Measurements from ENCODE around the gene WHRN. TPM values are rescaled to one million over a fixed set of nuclear protein-coding genes. Genes with fewer than 3 reads are reported as not detected.

Gene WHRN
- total RNA-seq, result 2.1 and 3.7 TPM in 2 replicates

GRCh38 chr9:114505187-114506081, at the start of gene WHRN:
TSS of gene WHRN (minus strand) at chr9:114505473. CDS start at chr9:114504801, 672 bp downstream.

GRCh38 chr9:114387680-114388356, 117.5 kb downstream of the WHRN start, which contains the start of gene AKNA:
TSS of gene AKNA (minus strand) at chr9:114387982. CDS start at chr9:114381333, 6,649 bp downstream.

Other genes starting within 250 kb of the WHRN start
- gene ORM1, start 182.4 kb downstream of the WHRN start, total RNA-seq, result not detected in 2 replicates
- gene ORM2, start 175.6 kb downstream of the WHRN start, total RNA-seq, result not detected in 2 replicates
- gene AKNA, start 117.5 kb downstream of the WHRN start, total RNA-seq, result 4.2 and 4.9 TPM in 2 replicates
- gene ATP6V1G1, start 82.3 kb upstream of the WHRN start, total RNA-seq, result 135 and 149 TPM in 2 replicates
- gene TMEM268, start 105.8 kb upstream of the WHRN start, total RNA-seq, result 4.9 and 8.4 TPM in 2 replicates
- gene TEX53, start 152.3 kb upstream of the WHRN start, total RNA-seq, result not detected in 2 replicates
- not detected in 2 replicates for gene TEX48, start 176.7 kb upstream of the WHRN start, total RNA-seq

Data from hair follicular keratinocyte (primary cell).